SJCRH30 (cell line): ENCODE results near the gene OGFRL1. TPM values are rescaled to one million over a fixed set of nuclear protein-coding genes. Genes with fewer than 3 reads are reported as not detected.
A peak's percentile ranks its signal among the peaks of the same experiment; 100 is the strongest.
"Not testable (repeated sequence)": the region's sequence is repeated elsewhere in the genome, so short reads cannot be mapped to it uniquely, and the experiment has no call there.

ENCODE experiments used
- DNase-seq, 2 experiments: peaks; one replicate each; pipeline ENCODE4 v3.0.0-alpha.2; 2015 to 2020
- H3K27ac ChIP-seq: fragments of 250-450 bp; sonication (Bioruptor Pico); 2 replicates; pipeline ENCODE4 v1.5.1; 2020; ENCODE audit warnings: mild to moderate bottlenecking, moderate library complexity
- H3K27me3 ChIP-seq: fragments of 250-450 bp; sonication (Bioruptor Pico); 2 replicates; pipeline ENCODE4 v1.5.1; 2020; ENCODE audit warnings: mild to moderate bottlenecking, moderate library complexity
- H3K36me3 ChIP-seq: fragments of 250-450 bp; sonication (Bioruptor Pico); 2 replicates; pipeline ENCODE4 v1.5.1; 2020; ENCODE audit warnings: mild to moderate bottlenecking, moderate library complexity
- H3K4me1 ChIP-seq: fragments of 250-450 bp; sonication (Bioruptor Pico); 2 replicates; pipeline ENCODE4 v1.5.1; 2020; ENCODE audit warnings: mild to moderate bottlenecking, moderate library complexity
- H3K4me3 ChIP-seq: fragments of 250-450 bp; sonication (Bioruptor Pico); 2 replicates; pipeline ENCODE4 v1.5.1; 2020; ENCODE audit warnings: mild to moderate bottlenecking, moderate library complexity
- H3K9me3 ChIP-seq: fragments of 250-450 bp; sonication (Bioruptor Pico); replicated peaks from 2 replicates; pipeline ENCODE4 v1.5.1; 2020; ENCODE audit warnings: mild to moderate bottlenecking, moderate library complexity
- total RNA-seq: library from RNA; depleted of rRNA; stranded (reverse); fragments of >200 nt; shearing (Covaris generic); gene quantifications from 2 replicates; pipeline ENCODE4 v1.2.3, GENCODE V29; 2014

Gene OGFRL1
- total RNA-seq, 1 experiment from 2014 or later, result 18.6 TPM

DNA sequence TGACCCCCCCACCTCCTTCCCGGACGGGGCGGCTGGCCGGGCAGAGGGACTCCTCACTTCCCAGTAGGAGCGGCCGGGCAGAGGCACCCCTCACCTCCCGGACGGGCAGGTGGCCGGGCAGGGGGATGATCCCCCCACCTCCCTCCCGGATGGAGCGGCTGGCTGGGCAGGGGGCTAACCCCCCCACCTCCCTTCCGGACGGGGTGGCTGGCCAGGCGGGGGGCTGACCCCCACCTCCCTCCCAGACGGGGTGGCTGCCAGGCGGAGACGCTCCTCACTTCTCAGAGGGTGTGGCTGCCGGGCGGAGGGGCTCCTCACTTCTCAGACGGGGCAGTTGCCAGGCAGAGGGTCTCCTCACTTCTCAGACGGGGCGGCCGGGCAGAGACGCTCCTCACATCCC, 22.2 kb upstream of the OGFRL1 start:
- H3K9me3 ChIP-seq, H3K27ac ChIP-seq, H3K27me3 ChIP-seq, DNase-seq, H3K4me1 ChIP-seq, H3K36me3 ChIP-seq, H3K4me3 ChIP-seq: not testable (repeated sequence)

DNA sequence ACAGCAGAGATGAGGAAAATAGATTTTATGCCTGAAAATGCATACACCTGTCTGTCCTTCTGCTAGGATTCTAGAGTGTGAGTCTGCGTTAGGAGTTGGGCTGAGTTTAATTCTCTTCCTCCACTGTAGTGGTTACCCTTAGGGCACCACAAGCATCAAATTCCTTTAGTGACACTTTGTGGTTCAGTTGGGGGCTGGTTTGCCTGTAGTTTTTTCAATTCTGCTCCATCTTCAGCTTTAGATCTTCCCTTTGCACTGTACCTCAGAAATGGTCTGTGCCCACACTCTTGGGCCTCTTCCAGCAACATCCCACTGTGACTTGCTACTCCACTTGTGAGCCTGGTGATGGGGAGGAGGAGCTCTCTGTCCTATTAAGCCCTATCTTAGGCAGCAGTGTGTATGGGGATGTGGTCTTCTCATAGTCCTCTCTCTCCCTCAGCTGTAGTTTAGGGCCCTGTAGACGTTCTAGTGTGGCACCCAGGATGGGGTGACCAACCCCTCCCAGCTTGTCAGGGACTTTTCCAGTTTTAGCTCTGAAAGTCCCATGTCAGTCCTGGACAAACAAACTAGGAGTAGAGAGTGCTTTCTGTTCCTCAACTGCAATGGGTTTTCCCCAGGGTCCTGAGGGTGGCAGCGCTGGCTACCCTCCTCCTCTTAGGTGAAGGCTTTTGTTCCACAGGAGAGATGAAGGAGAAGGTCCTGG, 19.7 kb upstream of the OGFRL1 start:
- Histone ChIP-seq H3K4me3 (no peak overlapping the region), H3K27me3 (no peaks in the 10 kb centered on the region; the same call in 1 of the 2 replicates), H3K9me3 (no peaks in the 10 kb centered on the region; the same call in 1 of the 2 replicates), H3K36me3 (no peaks in the 10 kb centered on the region), H3K4me1 (no peaks in the 10 kb centered on the region), H3K27ac (no peak overlapping the region)
- no peak for DNase-seq

DNA sequence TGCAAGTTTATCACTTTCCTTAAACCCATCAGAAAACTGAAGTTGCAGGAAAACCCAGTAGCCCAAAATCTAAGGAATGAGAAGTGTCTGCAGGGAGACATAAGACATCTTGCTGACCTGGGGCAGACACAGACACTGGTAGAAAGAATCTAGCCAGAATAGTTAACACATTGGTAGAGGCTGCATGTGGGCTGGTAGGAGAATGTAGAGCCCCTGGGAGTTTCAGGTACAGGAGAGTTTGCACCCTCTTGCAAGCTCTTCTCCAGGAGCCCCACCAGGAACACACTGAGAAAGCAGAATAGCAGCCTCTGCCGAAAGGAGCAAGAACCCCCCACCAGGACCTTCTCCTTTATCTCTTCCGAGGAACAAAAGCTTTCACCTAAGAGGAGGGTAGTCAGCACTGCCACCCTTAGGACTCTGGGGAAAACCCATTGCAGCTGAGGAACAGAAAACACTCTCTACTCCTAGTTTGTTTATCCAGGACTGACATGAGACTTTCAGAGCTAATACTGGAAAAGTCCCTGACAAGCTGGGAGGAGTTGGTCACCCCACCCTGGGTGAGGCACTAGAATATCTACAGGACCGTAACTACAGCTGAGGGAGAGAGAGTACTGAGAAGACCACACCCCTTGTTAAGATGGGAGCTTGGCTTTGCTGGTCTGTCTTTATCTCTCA, 10.5 kb upstream of the OGFRL1 start:
- no peak for DNase-seq
- Histone ChIP-seq H3K4me1 (no peaks in the 10 kb centered on the region), H3K4me3 (no peak overlapping the region), H3K9me3 (0 out of 2 replicates have a peak, but pooled peaks cover 7% of the 10 kb centered on the region), H3K27me3 (peaks cover 4% of the 10 kb centered on the region; the same call in 1 of the 2 replicates), H3K36me3 (no peaks in the 10 kb centered on the region), H3K27ac (no peak overlapping the region)

DNA sequence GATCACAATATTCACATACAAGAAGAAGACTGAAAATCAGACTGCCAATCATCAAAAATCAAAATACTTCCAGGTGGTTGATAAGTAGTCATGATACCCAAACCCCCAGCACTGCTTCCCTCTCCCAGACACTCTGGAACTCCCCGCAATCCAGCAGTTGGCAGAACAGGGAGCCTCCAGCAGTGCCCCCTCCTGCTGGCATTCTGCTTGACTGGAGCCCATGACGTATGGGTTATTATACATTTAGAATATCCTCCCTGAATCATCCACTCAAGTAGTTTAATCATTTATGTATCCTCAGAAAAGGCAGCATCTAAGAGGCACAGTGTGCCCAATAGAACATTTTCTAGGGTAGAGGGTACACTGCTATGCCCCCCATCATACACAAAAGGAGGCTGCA, 9.3 kb upstream of the OGFRL1 start:
- H3K27ac ChIP-seq, result no peak overlapping the region
- H3K4me3 ChIP-seq, result no peak overlapping the region
- peaks cover 4% of the 10 kb centered on the region; the same call in 1 of the 2 replicates for H3K27me3 ChIP-seq
- no peaks in the 10 kb centered on the region for H3K4me1 ChIP-seq
- 0 out of 2 replicates have a peak, but pooled peaks cover 7% of the 10 kb centered on the region for H3K9me3 ChIP-seq
- DNase-seq, result no peak
- H3K36me3 ChIP-seq, result no peaks in the 10 kb centered on the region

DNA sequence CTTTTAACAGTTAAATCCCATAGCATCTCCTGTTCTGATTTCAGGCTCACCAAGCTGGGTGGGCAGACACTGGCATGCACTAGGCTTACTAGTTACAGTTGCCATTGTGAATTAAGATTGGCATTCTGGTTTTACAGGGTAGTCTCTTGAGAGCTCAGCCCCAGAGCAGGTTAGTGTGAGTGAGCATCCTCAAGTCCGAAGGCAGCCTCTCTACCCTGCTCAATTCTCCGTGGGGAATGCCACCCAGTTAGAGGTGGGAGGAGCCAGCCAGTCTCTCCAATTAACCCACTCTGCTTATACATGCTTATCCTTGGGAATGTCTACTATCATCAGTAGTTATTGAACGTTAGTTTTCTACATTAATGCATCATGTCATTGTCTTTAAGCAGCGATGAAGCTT, 8.9 kb upstream of the OGFRL1 start:
- Histone ChIP-seq H3K4me3 (no peak overlapping the region), H3K4me1 (no peaks in the 10 kb centered on the region), H3K27me3 (peaks cover 4% of the 10 kb centered on the region; the same call in 1 of the 2 replicates), H3K27ac (no peak overlapping the region), H3K9me3 (0 out of 2 replicates have a peak, but pooled peaks cover 7% of the 10 kb centered on the region), H3K36me3 (no peaks in the 10 kb centered on the region)
- DNase-seq, result no peak

DNA sequence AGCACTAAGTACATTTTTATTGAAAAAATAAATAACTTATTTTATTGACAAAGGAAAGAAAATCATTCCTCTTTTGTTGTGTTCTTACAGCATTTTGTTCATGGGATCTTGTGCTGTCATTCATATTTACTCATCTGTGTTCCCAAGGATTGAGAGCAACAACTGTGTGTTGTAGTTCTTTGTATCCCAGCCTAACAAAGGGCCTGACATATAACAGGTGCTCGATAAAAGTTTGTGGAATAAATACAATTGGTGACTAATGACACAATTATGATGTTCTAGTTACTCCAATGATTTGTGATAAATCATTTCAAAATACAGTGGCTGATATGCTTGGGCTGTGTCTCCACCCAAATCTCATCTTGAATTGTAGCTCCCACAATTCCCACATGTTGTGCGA, 7.9 kb upstream of the OGFRL1 start:
- Histone ChIP-seq H3K9me3 (0 out of 2 replicates have a peak, but pooled peaks cover 7% of the 10 kb centered on the region), H3K4me3 (no peak overlapping the region), H3K4me1 (no peaks in the 10 kb centered on the region), H3K27ac (no peak overlapping the region), H3K27me3 (peaks cover 4% of the 10 kb centered on the region; the same call in 1 of the 2 replicates), H3K36me3 (no peaks in the 10 kb centered on the region)
- DNase-seq, result no peak

DNA sequence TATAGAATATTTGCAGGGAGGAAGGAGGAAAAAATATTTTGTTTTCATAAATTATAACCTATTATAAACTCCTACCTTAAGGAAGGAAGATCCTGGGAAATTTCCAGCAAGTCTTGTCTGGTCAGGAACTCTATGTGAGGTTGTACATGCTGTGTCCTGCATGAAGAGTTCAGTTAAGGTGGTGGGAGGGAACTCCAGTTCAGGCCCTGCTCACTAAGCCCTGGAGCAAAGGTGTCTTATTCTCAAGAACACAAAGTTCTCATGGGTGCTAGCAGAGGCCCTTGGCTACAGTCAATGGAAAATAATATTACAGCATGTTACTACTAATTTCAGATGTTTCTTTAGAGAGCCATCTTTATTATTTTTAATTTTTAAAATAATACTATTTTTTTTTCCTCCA, 3.8 kb upstream of the OGFRL1 start:
- Histone ChIP-seq H3K27me3 (no peaks in the 10 kb centered on the region), H3K36me3 (no peaks in the 10 kb centered on the region), H3K4me3 (no peak overlapping the region), H3K9me3 (0 out of 2 replicates have a peak, but pooled peaks cover 7% of the 10 kb centered on the region), H3K4me1 (peaks cover 7% of the 10 kb centered on the region; the same call in 1 of the 2 replicates), H3K27ac (no peak overlapping the region)
- no peak for DNase-seq

DNA sequence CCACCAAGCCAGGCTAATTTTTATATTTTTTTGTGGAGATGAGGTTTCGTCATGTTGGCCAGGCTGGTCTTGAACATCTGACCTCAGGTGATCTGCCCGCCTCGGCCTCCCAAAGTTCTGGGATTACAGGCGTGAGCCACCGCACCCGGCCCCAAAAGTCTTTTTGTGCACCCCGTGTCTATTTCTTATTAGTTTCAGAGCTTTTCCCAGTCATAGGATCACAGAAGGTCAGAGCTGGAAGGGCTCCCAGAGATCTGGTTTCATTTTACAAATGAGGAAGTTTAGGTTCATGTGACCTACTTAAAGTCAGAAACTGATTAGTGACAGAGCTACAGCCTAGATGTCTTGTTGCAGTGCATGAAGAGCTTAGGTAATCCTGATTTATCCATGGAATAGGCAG, 1.6 kb upstream of the OGFRL1 start:
- H3K36me3 ChIP-seq, result no peaks in the 10 kb centered on the region
- H3K27me3 ChIP-seq, result no peaks in the 10 kb centered on the region
- H3K9me3 ChIP-seq, result no peaks in the 10 kb centered on the region
- H3K4me3 ChIP-seq, result peak overlapping the region; percentile 65
- H3K4me1 ChIP-seq, result peaks cover 10% of the 10 kb centered on the region; the same call in 1 of the 2 replicates
- H3K27ac ChIP-seq, result no peak overlapping the region
- peak in 1 of 2 experiments; percentile 57 for DNase-seq

DNA sequence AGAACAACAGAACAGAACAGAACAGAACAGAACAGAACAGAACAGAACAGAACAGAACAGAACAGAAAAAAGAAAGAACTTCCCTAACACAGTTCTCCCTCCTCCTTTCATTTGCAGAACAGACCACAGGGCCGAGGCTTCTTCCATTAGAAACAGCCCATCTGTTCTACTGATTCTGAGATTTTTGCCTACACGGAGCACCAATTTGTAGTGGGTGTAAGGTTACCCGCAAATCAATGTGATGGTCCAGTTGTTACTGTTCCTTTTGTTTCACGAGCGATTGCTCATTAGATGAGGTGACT, 734 bp upstream of the OGFRL1 start:
- Histone ChIP-seq H3K36me3 (no peaks in the 10 kb centered on the region), H3K27ac (peak overlapping the region; percentile 82), H3K4me1 (peaks cover 10% of the 10 kb centered on the region; the same call in 1 of the 2 replicates), H3K9me3 (no peaks in the 10 kb centered on the region), H3K4me3 (peak overlapping the region; percentile 65), H3K27me3 (no peaks in the 10 kb centered on the region)
- no peak for DNase-seq

DNA sequence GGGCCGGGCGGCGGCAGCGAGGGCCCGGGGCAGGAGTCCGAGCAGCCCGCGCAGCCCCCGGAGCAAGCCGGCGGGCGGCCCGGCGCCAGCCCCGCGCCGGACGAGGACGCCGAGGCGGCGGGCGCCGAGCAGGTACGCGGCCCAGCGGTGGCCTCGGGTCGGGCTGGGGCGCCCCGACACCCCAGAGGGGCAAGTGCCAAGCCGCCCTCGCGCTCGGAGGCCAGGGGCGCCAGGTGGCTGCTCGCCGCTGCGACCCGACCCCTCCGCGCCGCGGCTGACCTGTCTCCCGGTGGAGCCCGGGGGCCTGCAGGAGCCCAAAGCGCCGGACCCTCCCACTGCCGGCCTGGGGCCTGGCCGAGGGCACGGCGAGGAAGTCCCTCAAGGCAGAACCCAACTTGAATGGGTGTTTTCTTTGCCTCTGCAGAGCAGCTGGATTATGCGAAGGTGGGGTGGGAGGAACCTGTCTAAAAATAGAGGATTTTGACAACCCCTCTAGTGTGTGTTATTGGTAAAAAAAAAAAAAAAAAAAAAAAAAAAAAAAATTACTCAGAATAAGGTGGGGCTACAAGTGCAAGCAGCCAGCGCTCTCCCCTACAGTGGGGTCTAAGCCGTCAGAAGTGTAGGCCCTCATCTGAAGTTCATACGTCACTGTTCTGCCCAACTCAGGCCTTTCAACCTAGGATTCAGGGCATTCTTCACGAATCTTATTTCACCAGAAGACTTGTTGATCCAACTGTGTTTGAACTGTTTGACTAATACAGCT, 609 bp downstream of the OGFRL1 start:
- Histone ChIP-seq H3K9me3 (no peaks in the 10 kb centered on the region), H3K4me1 (peaks cover 15% of the 10 kb centered on the region), H3K27ac (peak overlapping the region; percentile 82; the same call in 1 of the 2 replicates), H3K27me3 (no peaks in the 10 kb centered on the region), H3K36me3 (no peaks in the 10 kb centered on the region), H3K4me3 (peak overlapping the region; percentile 65)
- DNase-seq, result peak; percentile 39 to 49

DNA sequence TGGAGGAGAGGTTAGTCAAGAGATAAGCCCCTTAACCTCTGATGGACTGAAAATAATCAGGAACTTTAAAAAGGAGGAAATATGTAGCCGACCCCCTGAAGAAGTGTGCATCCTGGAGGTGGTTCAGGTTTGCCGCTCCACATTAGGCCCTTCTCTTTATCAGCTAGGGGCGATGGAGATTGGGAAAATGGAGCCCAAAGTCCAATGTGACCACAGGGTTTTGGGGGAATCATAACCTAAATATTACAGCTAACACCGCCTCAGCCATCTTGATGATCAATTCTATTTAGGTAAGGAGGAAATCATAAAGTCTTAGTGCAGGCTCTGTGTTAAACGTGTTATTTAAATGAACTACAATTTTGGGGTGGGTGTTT, 1.2 kb downstream of the OGFRL1 start:
- Histone ChIP-seq H3K4me1 (peaks cover 18% of the 10 kb centered on the region), H3K36me3 (no peaks in the 10 kb centered on the region), H3K9me3 (no peaks in the 10 kb centered on the region), H3K4me3 (peak overlapping the region; percentile 65), H3K27me3 (no peaks in the 10 kb centered on the region), H3K27ac (no peak overlapping the region)
- DNase-seq, result no peak

DNA sequence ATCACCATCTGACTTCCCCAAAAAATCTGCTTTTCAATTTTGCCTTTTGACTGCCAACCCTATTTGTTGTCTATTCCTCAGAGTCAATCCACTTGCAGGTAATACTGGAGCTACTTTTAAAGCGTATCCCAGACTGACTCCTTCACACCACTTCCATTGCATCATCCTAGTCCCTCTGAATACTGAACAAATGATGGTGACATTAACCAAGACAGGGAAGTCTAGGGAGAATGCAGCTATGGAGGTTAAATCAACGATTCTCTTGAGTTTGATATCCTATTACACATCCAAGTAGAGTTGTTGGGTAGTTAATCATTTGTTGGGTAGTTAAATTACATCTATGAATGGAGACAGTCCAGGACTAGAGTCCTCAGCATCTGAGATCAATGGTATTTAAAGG, 2.0 kb downstream of the OGFRL1 start:
- Histone ChIP-seq H3K4me1 (peaks cover 21% of the 10 kb centered on the region), H3K27me3 (no peaks in the 10 kb centered on the region), H3K4me3 (no peak overlapping the region), H3K27ac (no peak overlapping the region), H3K9me3 (no peaks in the 10 kb centered on the region), H3K36me3 (0 out of 2 replicates have a peak, but pooled peaks cover 4% of the 10 kb centered on the region)
- DNase-seq, result no peak

DNA sequence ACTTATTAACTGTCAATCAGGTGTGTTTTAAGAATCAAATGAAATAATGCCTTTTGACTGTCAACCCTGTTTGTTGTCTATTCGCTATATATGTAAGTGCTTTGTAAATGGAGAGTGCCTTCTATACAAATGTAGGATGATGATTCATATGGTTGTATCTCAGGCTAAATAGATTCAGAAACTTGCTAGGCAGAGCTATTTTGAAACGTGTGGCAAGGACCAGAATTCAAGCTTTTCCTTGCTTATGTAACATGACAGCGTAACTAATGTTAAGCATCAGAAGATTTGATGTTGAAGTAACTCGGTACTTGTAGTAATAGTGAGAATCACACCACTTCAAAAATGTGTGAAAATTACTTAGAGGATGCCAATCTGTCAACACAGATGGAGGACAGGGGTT, 3.4 kb downstream of the OGFRL1 start:
- no peak for DNase-seq
- H3K4me1 ChIP-seq, result peaks cover 21% of the 10 kb centered on the region

DNA sequence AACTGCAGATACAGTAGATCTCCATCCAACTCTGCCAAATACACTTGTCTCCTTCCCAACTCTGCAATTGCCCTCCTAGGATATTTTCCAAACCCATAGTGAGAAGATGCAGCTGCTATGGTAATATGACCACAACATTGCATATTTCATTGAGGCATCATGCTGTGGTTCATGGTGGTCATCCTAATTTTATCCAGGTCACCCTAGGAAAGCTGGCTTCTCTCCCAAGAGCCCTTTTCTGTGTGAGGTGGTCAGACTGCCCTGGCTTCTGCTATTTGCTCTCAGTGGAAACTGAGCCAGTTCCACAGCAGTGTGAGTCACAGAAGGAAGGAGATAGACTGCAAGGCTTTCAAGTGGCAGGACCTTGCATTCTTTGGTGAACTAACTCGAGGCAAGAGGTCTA, 5.5 kb downstream of the OGFRL1 start:
- no peaks in the 10 kb centered on the region for H3K9me3 ChIP-seq
- H3K4me3 ChIP-seq, result no peak overlapping the region
- DNase-seq, result peak; percentile 74 to 79
- H3K27ac ChIP-seq, result no peak overlapping the region
- H3K27me3 ChIP-seq, result no peaks in the 10 kb centered on the region
- peaks cover 14% of the 10 kb centered on the region for H3K4me1 ChIP-seq
- peaks cover 11% of the 10 kb centered on the region for H3K36me3 ChIP-seq

More for the DNA sequence above, 3.4 kb downstream of the OGFRL1 start:
- Histone ChIP-seq H3K4me3 (no peak overlapping the region), H3K27me3 (no peaks in the 10 kb centered on the region), H3K36me3 (peaks cover 8% of the 10 kb centered on the region), H3K9me3 (no peaks in the 10 kb centered on the region), H3K27ac (no peak overlapping the region)

DNA sequence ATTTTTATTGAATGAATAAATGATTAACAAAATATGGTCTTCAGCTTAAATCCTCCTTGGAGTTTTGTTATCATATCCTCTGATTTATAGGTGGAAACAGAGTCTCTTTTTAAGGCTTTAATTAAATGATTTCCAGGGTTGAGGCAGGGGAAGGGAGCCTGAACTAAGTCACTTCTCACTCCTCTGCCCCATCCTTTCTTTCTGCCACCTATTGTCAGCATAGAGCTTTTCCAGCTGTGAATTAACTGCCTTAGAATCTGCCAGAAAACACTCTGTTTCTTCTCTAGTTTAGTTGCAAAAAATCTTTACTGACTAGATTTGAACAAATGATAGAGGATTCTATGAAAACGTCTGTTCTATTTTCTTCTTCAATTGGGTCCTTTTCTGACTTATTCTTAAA, 9.8 kb downstream of the OGFRL1 start:
- Histone ChIP-seq H3K4me1 (peaks cover 11% of the 10 kb centered on the region), H3K36me3 (peaks cover 22% of the 10 kb centered on the region), H3K27me3 (no peaks in the 10 kb centered on the region), H3K27ac (no peak overlapping the region), H3K9me3 (0 out of 2 replicates have a peak, but pooled peaks cover 1% of the 10 kb centered on the region), H3K4me3 (no peak overlapping the region)
- no peak for DNase-seq
